Astrocyte of the cerebellum (primary cell): ENCODE results near the gene RBM8A.

Source experiments
- DNase-seq: peaks from one replicate; pipeline ENCODE4 v3.0.0-alpha.2; 2011; ENCODE audit warnings: low read depth
- H3K4me3 ChIP-seq: 2 replicates; pipeline ENCODE4 v1.5.1; 2011; ENCODE audit warnings: mild to moderate bottlenecking, low read depth, low read length, moderate library complexity
- CTCF ChIP-seq: IDR thresholded peaks from 2 replicates; pipeline ENCODE4 v1.5.1; 2012; ENCODE audit warnings: low read length, low read depth, moderate library complexity, mild to moderate bottlenecking; ENCODE audit errors: missing control alignments
- in situ Hi-C: cut with HindIII; loops from 2 replicates; pipeline ENCODE4 v1.10.0; 2017; ENCODE audit warnings: low sequenced_read_pairs

RBM8A gene

GRCh38 chr1:145885738-145886287, 41.5 kb downstream of the RBM8A start, which contains the start of gene ANKRD35:
Gene ANKRD35, minus strand, starts transcription at chr1:145885866. Its CDS starts 108 bp downstream, at chr1:145885758.
- in situ Hi-C loops, result no loop called here
- no peak for TF ChIP-seq CTCF
- DNase-seq, result no peak
- peak within 1 kb of the TSS; percentile 63 for H3K4me3 ChIP-seq

GRCh38 chr1:145884675-145885074, 42.6 kb downstream of the RBM8A start:
- H3K4me3 ChIP-seq, result no peak overlapping the region
- in situ Hi-C loops, result no loop called here
- DNase-seq, result no peak
- TF ChIP-seq CTCF, result no peak

GRCh38 chr1:145879775-145880174, 47.5 kb downstream of the RBM8A start:
- no peak overlapping the region for H3K4me3 ChIP-seq
- in situ Hi-C loops, result no loop called here
- DNase-seq, result no peak
- TF ChIP-seq CTCF, result no peak

GRCh38 chr1:145878724-145879123, 48.6 kb downstream of the RBM8A start:
- in situ Hi-C loops, result no loop called here
- H3K4me3 ChIP-seq, result no peak overlapping the region
- DNase-seq, result no peak
- no peak for TF ChIP-seq CTCF

- no peak for DNase-seq
- no peak for TF ChIP-seq CTCF
- in situ Hi-C loops, result no loop called here
- no peak overlapping the region for H3K4me3 ChIP-seq
Measured at GRCh38 chr1:145877923-145878486, 49.3 kb downstream of the RBM8A start.

- in situ Hi-C loops, result no loop called here
- no peak overlapping the region for H3K4me3 ChIP-seq
- DNase-seq, result no peak
- no peak for TF ChIP-seq CTCF
Measured at GRCh38 chr1:145874646-145875045, 52.6 kb downstream of the RBM8A start.
